ENCODE results near the gene KDM7A. TPM values are rescaled to one million over a fixed set of nuclear protein-coding genes. Genes with fewer than 3 reads are reported as not detected.

Gene KDM7A
- total RNA-seq, 4 donors from 2014 or later = 11.1 to 29.8 (median 20.7) TPM

GRCh38 chr7:140145709-140146108 is 31.1 kb downstream of the KDM7A start:
- no peaks in the 10 kb centered on the region for H3K9me3 ChIP-seq
- TF ChIP-seq CTCF (IDR thresholded peaks at IDR 0.05) (no peak), POLR2A (IDR thresholded peaks at IDR 0.05) (no peak)
- no peak overlapping the region for H3K27ac ChIP-seq
- no peak overlapping the region for H3K4me3 ChIP-seq (replicated peaks in 1 of 3)
- no peaks in the 10 kb centered on the region for H3K36me3 ChIP-seq
- no peak for DNase-seq
- no peaks in the 10 kb centered on the region for H3K4me1 ChIP-seq
- intact Hi-C loops (cut with DNase I) = no loop called here
- H3K27me3 ChIP-seq = no peaks in the 10 kb centered on the region

- 94 to 98% methylated on average over 2 of the region's 2 CpGs for WGBS, 2 donors
- H3K27ac ChIP-seq = no peak overlapping the region
- intact Hi-C loops (cut with DNase I) = no loop called here
- no peak for DNase-seq
- TF ChIP-seq POLR2A (IDR thresholded peaks at IDR 0.05) (no peak), CTCF (IDR thresholded peaks at IDR 0.05) (no peak)
- no peak overlapping the region for H3K4me3 ChIP-seq (replicated peaks in 1 of 3)
- no peaks in the 10 kb centered on the region for H3K36me3 ChIP-seq
- no peaks in the 10 kb centered on the region for H3K27me3 ChIP-seq
- no peaks in the 10 kb centered on the region for H3K4me1 ChIP-seq
- H3K9me3 ChIP-seq = no peaks in the 10 kb centered on the region
These were observed 32.0 kb downstream of the KDM7A start for GRCh38 chr7:140144821-140145220.

GRCh38 chr7:140143997-140144396 is 32.8 kb downstream of the KDM7A start:
- H3K9me3 ChIP-seq = no peaks in the 10 kb centered on the region
- intact Hi-C loops (cut with DNase I) = no loop called here
- 93 to 97% methylated on average over 3 of the region's 3 CpGs for WGBS, 2 donors
- TF ChIP-seq CTCF (IDR thresholded peaks at IDR 0.05) (no peak), POLR2A (IDR thresholded peaks at IDR 0.05) (no peak)
- H3K36me3 ChIP-seq = no peaks in the 10 kb centered on the region
- H3K4me3 ChIP-seq (replicated peaks in 1 of 3) = no peak overlapping the region
- H3K27ac ChIP-seq = no peak overlapping the region
- no peaks in the 10 kb centered on the region for H3K27me3 ChIP-seq
- no peaks in the 10 kb centered on the region for H3K4me1 ChIP-seq
- DNase-seq = no peak

GRCh38 chr7:140142031-140142430 is 34.8 kb downstream of the KDM7A start:
- Histone ChIP-seq H3K27ac (no peak overlapping the region), H3K9me3 (no peaks in the 10 kb centered on the region), H3K4me1 (no peaks in the 10 kb centered on the region), H3K27me3 (no peaks in the 10 kb centered on the region), H3K36me3 (no peaks in the 10 kb centered on the region), H3K4me3 (replicated peaks in 1 of 3) (no peak overlapping the region)
- no peak for DNase-seq
- TF ChIP-seq CTCF (IDR thresholded peaks at IDR 0.05) (no peak), POLR2A (IDR thresholded peaks at IDR 0.05) (no peak)
- intact Hi-C loops (cut with DNase I) = no loop called here

- Histone ChIP-seq H3K4me3 (replicated peaks in 1 of 3) (no peak overlapping the region), H3K9me3 (no peaks in the 10 kb centered on the region), H3K4me1 (no peaks in the 10 kb centered on the region), H3K36me3 (no peaks in the 10 kb centered on the region), H3K27me3 (no peaks in the 10 kb centered on the region), H3K27ac (no peak overlapping the region)
- TF ChIP-seq CTCF (IDR thresholded peaks at IDR 0.05) (no peak), POLR2A (IDR thresholded peaks at IDR 0.05) (no peak)
- no peak for DNase-seq
- WGBS, 2 donors = 92 to 93% methylated on average over 3 of the region's 3 CpGs
- intact Hi-C loops (cut with DNase I) = no loop called here
These were observed 35.5 kb downstream of the KDM7A start for GRCh38 chr7:140141256-140141655.
